ENCODE measurements around the gene BUB3.

GRCh38 chr10:123154092-123154710 lies at the start of gene BUB3:
- TF ChIP-seq CTCF (conservative IDR thresholded peaks at IDR 0.05 in 1 of 2, IDR thresholded peaks at IDR 0.05 in 1 of 2; ENCODE audit: extremely low read depth in 1 of 2, insufficient read depth in 1 of 2, low read depth in 1 of 2, low read length in 2 of 2) (peak in 1 of 2 donors; percentile 34), EZH2 (IDR thresholded peaks at IDR 0.05; ENCODE audit: borderline replicate concordance, low read length) (no peak)

Data from mammary epithelial cell (primary cell).